HepG2 (cell line): ENCODE results near the gene GSTM1. TPM values are rescaled to one million over a fixed set of nuclear protein-coding genes. Genes with fewer than 3 reads are reported as not detected.
A peak's percentile ranks its signal among the peaks of the same experiment; 100 is the strongest.

Experiments
- ATAC-seq: fragments of 200-7000 bp; cut with Tn5 transposase; 3 replicates; pipeline ENCODE4 v1.9.1; 2020; ENCODE audit warnings: mild to moderate bottlenecking, moderate library complexity
- BruUV-seq: library from RNA; stranded (reverse); fragments of 400-500 nt; replicated peaks from 2 replicates; lab custom pipeline; 2021; lab: Mats Ljungman, UMichigan
- CTCF ChIA-PET: fragments of 300-600 bp; formaldehyde crosslinking; extraction: SDS; loops from one replicate; lab custom pipeline; 2021; ENCODE audit warnings: low total read pairs, inconsistent platforms, low intra/inter-chr PET ratio; lab: Yijun Ruan, JAX
- POLR2A ChIA-PET: fragments of 350-600 bp; sonication (Branson Sonifier 250); formaldehyde crosslinking; loops from one replicate; lab custom pipeline; 2020; ENCODE audit warnings: antibody characterized with exemption, inconsistent platforms; lab: Yijun Ruan, JAX
- DNase-seq: peaks from one replicate; pipeline ENCODE4 v3.0.0-alpha.2; 2015; ENCODE audit warnings: low spot score
- FAIRE-seq: peaks from 3 replicates; lab custom pipeline; 2011; peaks lifted over from hg19 to GRCh38; lab: Jason Lieb, UNC
- H2AFZ ChIP-seq: one replicate; pipeline ENCODE4 v1.6.1; 2011; ENCODE audit warnings: low read length, inconsistent platforms
- H3K27ac ChIP-seq: fragments of 300-600 bp; 3 replicates; pipeline ENCODE4 v1.8.0; 2011; ENCODE audit warnings: mixed run types, mild to moderate bottlenecking, mixed read lengths, low read length, inconsistent platforms; ENCODE audit not compliant: insufficient read depth; ENCODE audit errors: extremely low read length
- H3K27me3 ChIP-seq, 2 experiments: fragments of 200-600 bp in 1 of 2; 2 replicates in 1 of 2; 3 replicates in 1 of 2; pipeline versions ENCODE4 v1.6.0 to v1.8.0; 2011; ENCODE audit warnings: low read length in 2 of 2, mild to moderate bottlenecking in 2 of 2, moderate library complexity in 2 of 2, inconsistent platforms in 1 of 2; ENCODE audit not compliant: insufficient read depth in 2 of 2, control insufficient read depth in 1 of 2
- H3K36me3 ChIP-seq, 2 experiments: fragments of 200-600 bp in 1 of 2; replicated peaks in 1 of 2; 2 replicates in 1 of 2; 3 replicates in 1 of 2; pipeline versions ENCODE4 v1.5.1 to v1.8.0; 2011; ENCODE audit warnings: low read length in 2 of 2, inconsistent platforms in 1 of 2; ENCODE audit not compliant: insufficient read depth in 2 of 2, control insufficient read depth in 1 of 2
- H3K4me1 ChIP-seq: 2 replicates; pipeline ENCODE4 v1.5.1; 2012; ENCODE audit warnings: low read length, inconsistent platforms; ENCODE audit not compliant: insufficient read depth
- H3K4me2 ChIP-seq: 2 replicates; pipeline ENCODE4 v1.6.0; 2011; ENCODE audit warnings: low read depth, low read length, inconsistent platforms
- H3K4me3 ChIP-seq, 3 experiments: fragments of 200-600 bp in 1 of 3; sonication (generic), shearing (Covaris generic) in 1 of 3; replicated peaks in 1 of 3; 2 replicates each; pipeline ENCODE4 v1.5.1; 2011 to 2016; ENCODE audit warnings: low read length in 3 of 3, inconsistent platforms in 2 of 3, low read depth in 2 of 3, mild to moderate bottlenecking in 2 of 3, control low read depth in 1 of 3, mixed read lengths in 1 of 3; ENCODE audit not compliant: insufficient read depth in 1 of 3
- H3K79me2 ChIP-seq: one replicate; pipeline ENCODE4 v1.6.1; 2011; ENCODE audit warnings: low read length, inconsistent platforms; ENCODE audit not compliant: insufficient read depth
- H3K9ac ChIP-seq: 2 replicates; pipeline ENCODE4 v1.6.0; 2011; ENCODE audit warnings: mild to moderate bottlenecking, low read depth, low read length, inconsistent platforms; ENCODE audit not compliant: insufficient read depth
- H3K9me3 ChIP-seq: 2 replicates; pipeline ENCODE4 v1.5.1; 2012; ENCODE audit warnings: mild to moderate bottlenecking, low read length
- H4K20me1 ChIP-seq: 2 replicates; pipeline ENCODE4 v1.6.0; 2011; ENCODE audit warnings: inconsistent platforms, mild to moderate bottlenecking, low read length, moderate library complexity; ENCODE audit not compliant: insufficient read depth
- ATM ChIP-seq: fragments of 450-650 bp; IDR thresholded peaks from 2 replicates; pipeline ENCODE4 v1.7.1; 2017; ENCODE audit warnings: mild to moderate bottlenecking, borderline replicate concordance
- HNRNPL ChIP-seq: fragments of 200-400 bp; formaldehyde crosslinking; IDR thresholded peaks from 2 replicates; pipeline ENCODE4 v1.6.1; 2017; ENCODE audit warnings: mild to moderate bottlenecking, low read depth, low read length
- KAT2B ChIP-seq: fragments of 150-350 bp; IDR thresholded peaks from 2 replicates; pipeline ENCODE4 v1.6.1; 2014; ENCODE audit warnings: low read depth, low read length, borderline replicate concordance
- PHF21A ChIP-seq: sonication (generic); formaldehyde crosslinking; IDR thresholded peaks from 2 replicates; pipeline ENCODE4 v1.5.0; 2020; ENCODE audit warnings: mild to moderate bottlenecking, missing genetic modification reagents
- SOX6 ChIP-seq, 2 experiments: fragments of 450-650 bp in 1 of 2; sonication (generic) in 1 of 2; formaldehyde crosslinking in 1 of 2; IDR thresholded peaks; 2 replicates each; pipeline versions ENCODE4 v1.4.0 to v1.6.1; 2017 to 2020; ENCODE audit warnings: antibody characterized with exemption in 1 of 2, mild to moderate bottlenecking in 1 of 2, missing genetic modification reagents in 1 of 2
- TGIF2 ChIP-seq: IDR thresholded peaks from 2 replicates; pipeline ENCODE4 v1.6.1; 2016; ENCODE audit warnings: control low read depth, missing compliant biosample characterization
- ZBTB38 ChIP-seq: sonication (generic); formaldehyde crosslinking; IDR thresholded peaks from 2 replicates; pipeline ENCODE4 v1.5.1; 2020; ENCODE audit warnings: mild to moderate bottlenecking, missing genetic modification reagents
- ZNF460 ChIP-seq: sonication (generic); formaldehyde crosslinking; IDR thresholded peaks from 2 replicates; pipeline ENCODE4 v1.5.1; 2020; ENCODE audit warnings: missing genetic modification reagents, mild to moderate bottlenecking, borderline replicate concordance
- WGBS: methylation state at CpG from one replicate; pipeline ENCODE4 v1.1.6; 2017; ENCODE audit warnings: low lambda C conversion rate; 5-methylcytosine and 5-hydroxymethylcytosine counted together
- in situ Hi-C: cut with HindIII; loops from 2 replicates; pipeline ENCODE4 v1.10.0; 2017; ENCODE audit warnings: low pct_unique_long_range_greater_than_20kb; ENCODE audit not compliant: extremely low pct_ligation_motif_present
- intact Hi-C: fragments of 100-400 bp; cut with micrococcal nuclease; formaldehyde crosslinking; loops from one replicate; pipeline ENCODE4 v1.10.0; 2022; ENCODE audit not compliant: unreplicated experiment
- polyA plus RNA-seq, 8 experiments: library from polyadenylated mRNA; depleted of rRNA in 3 of 8; stranded (reverse) in 7 of 8; unstranded in 1 of 8; fragments of >200 nt; fragmentation: Illumina TruSeq in 4 of 8; extraction: Trizol in 4 of 8; gene quantifications; 2 replicates each; pipeline versions ENCODE4 v1.2.1 to v1.2.3, GENCODE V29; 2011 to 2016; ENCODE audit warnings: low read depth in 4 of 8, missing spikeins in 1 of 8, mixed read lengths in 1 of 8; ENCODE audit not compliant: insufficient read depth in 1 of 8
- total RNA-seq, 5 experiments: library from RNA; depleted of rRNA; stranded (reverse); fragments of >200 nt; fragmentation: Illumina TruSeq; extraction: Trizol; gene quantifications; 2 replicates each; pipeline ENCODE4 v1.2.3, GENCODE V29; 2016; ENCODE audit warnings: low read depth in 1 of 5
- TF ChIP-seq, protein P1 (sequence below): sonication (generic); formaldehyde crosslinking; IDR thresholded peaks from 2 replicates; pipeline ENCODE4 v1.4.0; 2020; ENCODE audit warnings: missing genetic modification reagents

The GSTM1 gene
- total and polyA plus RNA-seq, 2 of the 13 experiments (the other 11 are each of a cell fraction or from before 2014, with no cell fraction given): 0.42 TPM; not detected in 1

DNA sequence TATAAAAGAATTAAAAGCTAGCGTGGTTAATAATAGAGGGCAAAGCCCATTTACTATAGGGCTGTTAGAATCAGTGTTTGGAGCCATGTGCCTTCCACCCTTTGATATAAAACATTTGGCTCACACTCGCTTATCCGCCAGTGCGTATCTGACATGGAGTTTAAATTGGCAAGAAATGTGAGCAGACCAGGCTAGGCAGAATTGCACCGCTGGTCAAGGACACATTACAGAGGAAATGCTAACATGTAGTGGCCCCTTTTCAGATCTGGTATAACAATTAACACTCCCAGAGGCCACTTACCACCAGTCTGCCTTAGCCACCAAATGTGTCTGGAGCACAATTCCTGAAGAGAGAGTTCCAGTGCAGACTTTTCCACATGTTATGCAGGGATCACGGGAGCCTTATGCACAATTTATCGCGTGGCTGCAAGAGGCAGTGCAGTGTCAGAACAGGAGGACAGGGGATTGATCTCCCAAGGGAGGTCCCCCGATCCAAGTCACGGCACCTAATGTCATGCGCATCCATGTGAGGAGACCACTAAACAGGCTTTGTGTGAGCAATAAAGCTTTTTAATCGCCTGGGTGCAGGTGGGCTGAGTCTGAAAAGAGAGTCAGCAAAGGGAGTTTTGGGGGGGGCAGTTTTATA is 39.2 kb downstream of the GSTM1 start:
- Histone ChIP-seq H3K9ac (no peak overlapping the region), H2AFZ (no peak overlapping the region), H3K27me3 (no peaks in the 10 kb centered on the region; a peak in 1 of 5 replicates), H3K4me2 (peak overlapping the region; percentile 29; the same call in 1 of the 2 replicates), H3K9me3 (no peaks in the 10 kb centered on the region), H3K79me2 (no peaks in the 10 kb centered on the region), H3K27ac (no peak overlapping the region), H4K20me1 (no peaks in the 10 kb centered on the region), H3K4me1 (peaks cover 39% of the 10 kb centered on the region), H3K4me3 (no peak overlapping the region), H3K36me3 (no peaks in the 10 kb centered on the region)
- no TSS peak for BruUV-seq
- 62% methylated on average over 12 of the region's 12 CpGs for WGBS
- DNase-seq (no peak), FAIRE-seq (no peak), ATAC-seq (peak; percentile 66)
- intact Hi-C loops: no loop called here
- TF ChIP-seq, protein P1, sequence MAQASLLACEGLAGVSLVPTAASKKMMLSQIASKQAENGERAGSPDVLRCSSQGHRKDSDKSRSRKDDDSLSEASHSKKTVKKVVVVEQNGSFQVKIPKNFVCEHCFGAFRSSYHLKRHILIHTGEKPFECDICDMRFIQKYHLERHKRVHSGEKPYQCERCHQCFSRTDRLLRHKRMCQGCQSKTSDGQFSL (CRISPR knock-in tag): no peak
- TF ChIP-seq ZNF460 (CRISPR knock-in tag) (no peak), KAT2B (no peak), ATM (no peak), HNRNPL (no peak), PHF21A (0 out of 2 replicates have a peak, but pooled peaks have one; percentile 18), ZBTB38 (CRISPR knock-in tag) (peak; percentile 25; the same call in 1 of the 2 replicates), SOX6 (IDR thresholded peaks at IDR 0.05) (no peak), SOX6 (CRISPR knock-in tag; IDR thresholded peaks at IDR 0.05) (peak; percentile 12; the same call in 1 of the 2 replicates), TGIF2 (CRISPR knock-in tag) (0 out of 2 replicates have a peak, but pooled peaks have one; percentile 37)
- ChIA-PET CTCF (no interaction called here), POLR2A (no interaction called here)
- in situ Hi-C loops: no loop called here
